Neural cell (in vitro differentiated cells): ENCODE data around the gene OR5B12. TPM values are rescaled to one million over a fixed set of nuclear protein-coding genes. Genes with fewer than 3 reads are reported as not detected.

ENCODE experiments used
- H2AFZ ChIP-seq: fragments of 200-600, 300-800 bp; sonication (generic), shearing (Covaris generic); 2 replicates; pipeline ENCODE4 v1.6.0; 2014; ENCODE audit warnings: low read depth, mild to moderate bottlenecking, antibody characterized with exemption, low read length, moderate library complexity
- H3F3A ChIP-seq: fragments of 200-600 bp; shearing (Covaris generic); 2 replicates; pipeline ENCODE4 v1.6.1; 2016; ENCODE audit warnings: mild to moderate bottlenecking, moderate library complexity, mixed read lengths, antibody characterized with exemption, low read length; ENCODE audit not compliant: insufficient read depth, poor library complexity, severe bottlenecking
- H3K27ac ChIP-seq: fragments of 200-600, 300-800 bp; sonication (generic), shearing (Covaris generic); 2 replicates; pipeline ENCODE4 v1.5.1; 2014; ENCODE audit warnings: mild to moderate bottlenecking, low read length, moderate library complexity
- H3K27me3 ChIP-seq: fragments of 300-800, 200-600 bp; sonication (generic), shearing (Covaris generic); 2 replicates; pipeline ENCODE4 v1.6.0; 2014; ENCODE audit warnings: mild to moderate bottlenecking, low read depth, low read length, moderate library complexity; ENCODE audit not compliant: insufficient read depth
- H3K36me3 ChIP-seq: fragments of 300-800, 200-600 bp; sonication (generic), shearing (Covaris generic); 2 replicates; pipeline ENCODE4 v1.5.1; 2014; ENCODE audit warnings: mild to moderate bottlenecking, antibody characterized with exemption, low read length, moderate library complexity; ENCODE audit not compliant: insufficient read depth
- H3K4me2 ChIP-seq: fragments of 300-800, 200-600 bp; sonication (generic), shearing (Covaris generic); 2 replicates; pipeline ENCODE4 v1.6.0; 2014; ENCODE audit warnings: mild to moderate bottlenecking, low read length
- H3K4me3 ChIP-seq: fragments of 300-800, 200-600 bp; sonication (generic), shearing (Covaris generic); 2 replicates; pipeline ENCODE4 v1.5.1; 2014; ENCODE audit warnings: mild to moderate bottlenecking, low read length, moderate library complexity
- H3K79me2 ChIP-seq: fragments of 200-600 bp; shearing (Covaris generic); replicated peaks from 2 replicates; pipeline ENCODE4 v1.6.0; 2014; ENCODE audit warnings: mild to moderate bottlenecking, low read length, moderate library complexity; ENCODE audit not compliant: insufficient read depth
- H3K9ac ChIP-seq: fragments of 300-800, 200-600 bp; sonication (generic), shearing (Covaris generic); 2 replicates; pipeline ENCODE4 v1.6.1; 2016; ENCODE audit warnings: mild to moderate bottlenecking, low read length, mixed read lengths
- H3K9me2 ChIP-seq: fragments of 200-600 bp; shearing (Covaris generic); 2 replicates; pipeline ENCODE4 v1.6.1; 2016; ENCODE audit warnings: mild to moderate bottlenecking, low read length, mixed read lengths; ENCODE audit not compliant: insufficient read depth
- H3K9me3 ChIP-seq: fragments of 200-600, 300-800 bp; sonication (generic), shearing (Covaris generic); 2 replicates; pipeline ENCODE4 v1.6.1; 2016; ENCODE audit warnings: mild to moderate bottlenecking, mixed run types, low read length, moderate library complexity, mixed read lengths
- H4K20me1 ChIP-seq: fragments of 200-600 bp; shearing (Covaris generic); 2 replicates; pipeline ENCODE4 v1.6.1; 2016; ENCODE audit warnings: mild to moderate bottlenecking, mixed run types; ENCODE audit not compliant: insufficient read depth
- EP300 ChIP-seq: fragments of 450-650 bp; conservative IDR thresholded peaks from 2 replicates; pipeline ENCODE4 v1.6.1; 2014; ENCODE audit warnings: antibody characterized with exemption, mild to moderate bottlenecking, moderate library complexity; ENCODE audit not compliant: poor library complexity, severe bottlenecking
- EZH2 ChIP-seq: fragments of 200-600, 300-800 bp; shearing (Covaris generic), sonication (generic); IDR thresholded peaks from 2 replicates; pipeline ENCODE4 v1.6.1; 2014; ENCODE audit warnings: antibody characterized with exemption, low read length, borderline replicate concordance, mild to moderate bottlenecking; ENCODE audit not compliant: insufficient read depth, poor library complexity, severe bottlenecking
- MXI1 ChIP-seq: fragments of 450-650 bp; conservative IDR thresholded peaks from 2 replicates; pipeline ENCODE4 v1.6.1; 2014; ENCODE audit warnings: antibody characterized with exemption, mild to moderate bottlenecking; ENCODE audit not compliant: poor library complexity, severe bottlenecking
- POLR2AphosphoS5 ChIP-seq: IDR thresholded peaks from 2 replicates; pipeline ENCODE4 v1.6.1; 2012
- RAD21 ChIP-seq: fragments of 450-650 bp; conservative IDR thresholded peaks from 2 replicates; pipeline ENCODE4 v1.6.1; 2014; ENCODE audit warnings: antibody characterized with exemption, mild to moderate bottlenecking, moderate library complexity
- SMC3 ChIP-seq: fragments of 450-650 bp; conservative IDR thresholded peaks from 2 replicates; pipeline ENCODE4 v1.6.1; 2014; ENCODE audit warnings: antibody characterized with exemption, mild to moderate bottlenecking, moderate library complexity; ENCODE audit not compliant: poor library complexity
- TAF1 ChIP-seq: IDR thresholded peaks from 2 replicates; pipeline ENCODE4 v1.6.1; 2012; ENCODE audit warnings: low read depth
- polyA plus RNA-seq: library from polyadenylated mRNA; depleted of rRNA; stranded (reverse); fragments of >200 nt; gene quantifications from 2 replicates; pipeline ENCODE4 v1.2.3, GENCODE V29; 2014
- TF ChIP-seq, protein P1 (sequence below): IDR thresholded peaks from 2 replicates; pipeline ENCODE4 v1.6.1; 2012; ENCODE audit warnings: borderline replicate concordance
- TF ChIP-seq, protein P2 (sequence below): fragments of 450-650 bp; IDR thresholded peaks from 2 replicates; pipeline ENCODE4 v1.5.1; 2014; ENCODE audit warnings: antibody characterized with exemption, mild to moderate bottlenecking, moderate library complexity; ENCODE audit not compliant: poor library complexity, severe bottlenecking

The OR5B12 gene
- polyA plus RNA-seq, 1 donor from 2014 or later: not detected

DNA sequence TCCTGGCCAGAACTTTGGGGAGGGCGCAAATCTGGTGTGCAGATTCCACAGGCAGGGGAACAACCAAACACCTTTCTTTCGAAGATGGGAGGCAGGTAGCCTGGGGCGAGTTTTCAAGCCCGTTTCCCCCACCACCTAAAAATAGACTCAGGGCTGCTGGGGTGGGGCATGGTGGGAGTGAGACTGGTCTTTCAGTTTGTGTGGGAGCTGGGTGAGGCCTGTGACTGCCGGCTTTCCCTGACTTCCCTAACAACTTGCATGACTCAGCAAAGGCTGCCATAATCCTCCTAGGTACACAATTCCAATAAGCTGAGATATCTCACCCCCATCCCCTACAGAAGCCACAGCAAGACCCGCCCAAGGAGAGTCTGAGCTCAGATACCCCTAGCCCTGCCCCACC lies 4.3 kb upstream of the OR5B12 start:
- Histone ChIP-seq H3K27me3 (no peaks in the 10 kb centered on the region), H4K20me1 (no peaks in the 10 kb centered on the region), H3K27ac (no peak overlapping the region), H2AFZ (no peak overlapping the region), H3K9me2 (no peaks in the 10 kb centered on the region), H3K36me3 (no peaks in the 10 kb centered on the region), H3K9me3 (no peaks in the 10 kb centered on the region), H3K4me3 (no peak overlapping the region), H3K9ac (no peak overlapping the region), H3K79me2 (no peaks in the 10 kb centered on the region), H3K4me2 (no peak overlapping the region), H3F3A (no peaks in the 10 kb centered on the region)
- no peak for TF ChIP-seq EZH2
- TF ChIP-seq TAF1: no peak
- TF ChIP-seq RAD21: no peak
- TF ChIP-seq POLR2AphosphoS5: no peak
- TF ChIP-seq, protein P1, sequence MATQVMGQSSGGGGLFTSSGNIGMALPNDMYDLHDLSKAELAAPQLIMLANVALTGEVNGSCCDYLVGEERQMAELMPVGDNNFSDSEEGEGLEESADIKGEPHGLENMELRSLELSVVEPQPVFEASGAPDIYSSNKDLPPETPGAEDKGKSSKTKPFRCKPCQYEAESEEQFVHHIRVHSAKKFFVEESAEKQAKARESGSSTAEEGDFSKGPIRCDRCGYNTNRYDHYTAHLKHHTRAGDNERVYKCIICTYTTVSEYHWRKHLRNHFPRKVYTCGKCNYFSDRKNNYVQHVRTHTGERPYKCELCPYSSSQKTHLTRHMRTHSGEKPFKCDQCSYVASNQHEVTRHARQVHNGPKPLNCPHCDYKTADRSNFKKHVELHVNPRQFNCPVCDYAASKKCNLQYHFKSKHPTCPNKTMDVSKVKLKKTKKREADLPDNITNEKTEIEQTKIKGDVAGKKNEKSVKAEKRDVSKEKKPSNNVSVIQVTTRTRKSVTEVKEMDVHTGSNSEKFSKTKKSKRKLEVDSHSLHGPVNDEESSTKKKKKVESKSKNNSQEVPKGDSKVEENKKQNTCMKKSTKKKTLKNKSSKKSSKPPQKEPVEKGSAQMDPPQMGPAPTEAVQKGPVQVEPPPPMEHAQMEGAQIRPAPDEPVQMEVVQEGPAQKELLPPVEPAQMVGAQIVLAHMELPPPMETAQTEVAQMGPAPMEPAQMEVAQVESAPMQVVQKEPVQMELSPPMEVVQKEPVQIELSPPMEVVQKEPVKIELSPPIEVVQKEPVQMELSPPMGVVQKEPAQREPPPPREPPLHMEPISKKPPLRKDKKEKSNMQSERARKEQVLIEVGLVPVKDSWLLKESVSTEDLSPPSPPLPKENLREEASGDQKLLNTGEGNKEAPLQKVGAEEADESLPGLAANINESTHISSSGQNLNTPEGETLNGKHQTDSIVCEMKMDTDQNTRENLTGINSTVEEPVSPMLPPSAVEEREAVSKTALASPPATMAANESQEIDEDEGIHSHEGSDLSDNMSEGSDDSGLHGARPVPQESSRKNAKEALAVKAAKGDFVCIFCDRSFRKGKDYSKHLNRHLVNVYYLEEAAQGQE: no peak
- no peak for TF ChIP-seq EP300
- TF ChIP-seq SMC3: no peak
- TF ChIP-seq MXI1: no peak
- TF ChIP-seq, protein P2, sequence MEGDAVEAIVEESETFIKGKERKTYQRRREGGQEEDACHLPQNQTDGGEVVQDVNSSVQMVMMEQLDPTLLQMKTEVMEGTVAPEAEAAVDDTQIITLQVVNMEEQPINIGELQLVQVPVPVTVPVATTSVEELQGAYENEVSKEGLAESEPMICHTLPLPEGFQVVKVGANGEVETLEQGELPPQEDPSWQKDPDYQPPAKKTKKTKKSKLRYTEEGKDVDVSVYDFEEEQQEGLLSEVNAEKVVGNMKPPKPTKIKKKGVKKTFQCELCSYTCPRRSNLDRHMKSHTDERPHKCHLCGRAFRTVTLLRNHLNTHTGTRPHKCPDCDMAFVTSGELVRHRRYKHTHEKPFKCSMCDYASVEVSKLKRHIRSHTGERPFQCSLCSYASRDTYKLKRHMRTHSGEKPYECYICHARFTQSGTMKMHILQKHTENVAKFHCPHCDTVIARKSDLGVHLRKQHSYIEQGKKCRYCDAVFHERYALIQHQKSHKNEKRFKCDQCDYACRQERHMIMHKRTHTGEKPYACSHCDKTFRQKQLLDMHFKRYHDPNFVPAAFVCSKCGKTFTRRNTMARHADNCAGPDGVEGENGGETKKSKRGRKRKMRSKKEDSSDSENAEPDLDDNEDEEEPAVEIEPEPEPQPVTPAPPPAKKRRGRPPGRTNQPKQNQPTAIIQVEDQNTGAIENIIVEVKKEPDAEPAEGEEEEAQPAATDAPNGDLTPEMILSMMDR: no peak

DNA sequence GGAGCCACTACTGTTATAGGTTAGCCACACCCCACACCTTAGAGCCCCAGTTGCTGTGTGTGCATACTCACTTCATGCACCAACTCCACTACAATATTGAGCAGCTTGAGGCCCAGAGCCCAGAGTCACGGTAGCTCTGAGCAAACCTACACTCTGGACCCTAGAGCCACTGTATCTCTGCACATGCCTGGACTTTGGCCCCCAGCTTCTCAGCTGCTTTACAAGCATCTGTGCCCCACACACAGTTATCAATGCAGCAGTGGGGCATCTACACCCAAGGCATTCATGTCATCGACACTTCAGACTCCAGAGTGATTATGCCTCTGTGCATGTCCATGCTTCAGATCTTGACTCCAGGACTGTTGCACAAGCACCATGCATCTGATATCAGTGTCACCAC lies 2.3 kb upstream of the OR5B12 start:
- no peak overlapping the region for H3K27ac ChIP-seq
- H3K27me3 ChIP-seq: no peaks in the 10 kb centered on the region
- H4K20me1 ChIP-seq: no peaks in the 10 kb centered on the region
- H3K79me2 ChIP-seq: no peaks in the 10 kb centered on the region
- TF ChIP-seq POLR2AphosphoS5 (no peak), EZH2 (no peak), TAF1 (no peak), SMC3 (no peak), RAD21 (no peak), EP300 (no peak), MXI1 (no peak)
- TF ChIP-seq, protein P2: no peak
- TF ChIP-seq, protein P1: no peak
- H3K36me3 ChIP-seq: no peaks in the 10 kb centered on the region
- no peak overlapping the region for H3K4me2 ChIP-seq
- no peak overlapping the region for H3K9ac ChIP-seq
- H3K9me2 ChIP-seq: no peaks in the 10 kb centered on the region
- no peak overlapping the region for H2AFZ ChIP-seq
- H3K4me3 ChIP-seq: no peak overlapping the region
- no peaks in the 10 kb centered on the region for H3K9me3 ChIP-seq
- H3F3A ChIP-seq: no peaks in the 10 kb centered on the region
